A673 (cell line): ENCODE data around the gene SPATA9. TPM values are rescaled to one million over a fixed set of nuclear protein-coding genes. Genes with fewer than 3 reads are reported as not detected.

Experiments used
- BruUV-seq: library from RNA; stranded (reverse); fragments of 400-500 nt; replicated peaks from 2 replicates; lab custom pipeline; 2021; lab: Mats Ljungman, UMichigan
- CTCF ChIA-PET: fragments of 300-600 bp; sonication (Branson Sonifier 250); formaldehyde crosslinking; loops from one replicate; lab custom pipeline; 2022; ENCODE audit warnings: antibody characterized with exemption; lab: Charles Lee
- POLR2A ChIA-PET: fragments of 300-600 bp; sonication (Branson Sonifier 250); formaldehyde crosslinking; loops from one replicate; lab custom pipeline; 2022; ENCODE audit warnings: antibody characterized with exemption; ENCODE audit not compliant: low non-redundant PET; lab: Charles Lee
- DNase-seq: peaks from one replicate; pipeline ENCODE4 v3.0.0-alpha.2; 2015; ENCODE audit warnings: low spot score
- H3K27ac ChIP-seq: fragments of 200-600 bp; sonication (generic); 2 replicates; pipeline ENCODE4 v1.5.1; 2016; ENCODE audit warnings: mixed run types, low read depth, mild to moderate bottlenecking, mixed read lengths, antibody characterized with exemption, low read length; ENCODE audit not compliant: poor library complexity, severe bottlenecking
- H3K27me3 ChIP-seq: fragments of 200-600 bp; sonication (generic); replicated peaks from 2 replicates; pipeline ENCODE4 v1.6.1; 2017; ENCODE audit warnings: mixed run types, low read depth, mild to moderate bottlenecking, mixed read lengths, antibody characterized with exemption, low read length; ENCODE audit not compliant: insufficient read depth, poor library complexity
- H3K36me3 ChIP-seq: fragments of 200-600 bp; sonication (generic); 2 replicates; pipeline ENCODE4 v1.6.1; 2016; ENCODE audit warnings: mixed run types, mild to moderate bottlenecking, mixed read lengths, antibody characterized with exemption, low read length; ENCODE audit not compliant: insufficient read depth, poor library complexity, severe bottlenecking
- H3K4me1 ChIP-seq: fragments of 200-600 bp; sonication (generic); 2 replicates; pipeline ENCODE4 v1.6.1; 2017; ENCODE audit warnings: mixed run types, mild to moderate bottlenecking, mixed read lengths, antibody characterized with exemption, low read length; ENCODE audit not compliant: insufficient read depth, poor library complexity, severe bottlenecking
- H3K4me3 ChIP-seq: fragments of 200-600 bp; sonication (generic); 2 replicates; pipeline ENCODE4 v1.5.1; 2016; ENCODE audit warnings: low read depth, mixed run types, mild to moderate bottlenecking, mixed read lengths, low read length; ENCODE audit not compliant: poor library complexity, severe bottlenecking
- H3K9me3 ChIP-seq: fragments of 200-600 bp; sonication (generic); 2 replicates; pipeline ENCODE4 v1.6.1; 2016; ENCODE audit warnings: mixed run types, low read depth, mild to moderate bottlenecking, mixed read lengths, antibody characterized with exemption, low read length; ENCODE audit not compliant: poor library complexity, severe bottlenecking
- CTCF ChIP-seq: fragments of 300-800, 200-600 bp; sonication (generic); conservative IDR thresholded peaks from 2 replicates; pipeline ENCODE4 v1.5.1; 2017; ENCODE audit warnings: low read depth, mild to moderate bottlenecking, antibody characterized with exemption, low read length, moderate library complexity, mixed read lengths
- EZH2 ChIP-seq: fragments of 200-600 bp; sonication (generic); IDR thresholded peaks from 2 replicates; pipeline ENCODE4 v1.6.1; 2017; ENCODE audit warnings: borderline replicate concordance, low read depth, mild to moderate bottlenecking, mixed read lengths, antibody characterized with exemption, low read length; ENCODE audit not compliant: poor library complexity, severe bottlenecking
- intact Hi-C: fragments of 100-400 bp; cut with micrococcal nuclease; formaldehyde crosslinking; loops from one replicate; pipeline ENCODE4 v1.10.0; 2022; ENCODE audit not compliant: unreplicated experiment
- total RNA-seq: library from RNA; stranded (reverse); gene quantifications from 2 replicates; pipeline ENCODE4 v1.2.3, GENCODE V29; 2021

The SPATA9 gene
- total RNA-seq, 1 experiment from 2014 or later, result not detected

GRCh38 chr5:95628933-95629332 lies 53.9 kb downstream of the SPATA9 start:
- DNase-seq, result no peak
- TF ChIP-seq CTCF (no peak), EZH2 (no peak)
- CTCF ChIA-PET, result no interaction called here
- Histone ChIP-seq H3K27ac (no peak overlapping the region), H3K27me3 (no peaks in the 10 kb centered on the region), H3K4me1 (no peaks in the 10 kb centered on the region), H3K4me3 (no peak overlapping the region), H3K36me3 (no peaks in the 10 kb centered on the region), H3K9me3 (no peaks in the 10 kb centered on the region)
- intact Hi-C loops, result no loop called here
- BruUV-seq, result no TSS peak
- POLR2A ChIA-PET, result no interaction called here

- no peak overlapping the region for H3K27ac ChIP-seq
- POLR2A ChIA-PET, result no interaction called here
- no peak for TF ChIP-seq EZH2
- TF ChIP-seq CTCF, result no peak
Measured at GRCh38 chr5:95627971-95628810, 54.6 kb downstream of the SPATA9 start.

GRCh38 chr5:95626701-95627100 lies 56.1 kb downstream of the SPATA9 start:
- CTCF ChIA-PET, result no interaction called here
- no peaks in the 10 kb centered on the region for H3K36me3 ChIP-seq
- TF ChIP-seq CTCF (no peak), EZH2 (no peak)
- no TSS peak for BruUV-seq
- no peak overlapping the region for H3K4me3 ChIP-seq
- no peaks in the 10 kb centered on the region for H3K4me1 ChIP-seq
- intact Hi-C loops, result no loop called here
- H3K27me3 ChIP-seq, result no peaks in the 10 kb centered on the region
- H3K27ac ChIP-seq, result no peak overlapping the region
- no peaks in the 10 kb centered on the region for H3K9me3 ChIP-seq
- no peak for DNase-seq
- POLR2A ChIA-PET, result no interaction called here

More at GRCh38 chr5:95627971-95628810, 54.6 kb downstream of the SPATA9 start:
- CTCF ChIA-PET, result no interaction called here
- no peaks in the 10 kb centered on the region for H3K27me3 ChIP-seq
- no peaks in the 10 kb centered on the region for H3K9me3 ChIP-seq
- no peaks in the 10 kb centered on the region for H3K4me1 ChIP-seq
- H3K36me3 ChIP-seq, result no peaks in the 10 kb centered on the region
- no peak for DNase-seq
- intact Hi-C loops, result no loop called here
- no TSS peak for BruUV-seq
- H3K4me3 ChIP-seq, result no peak overlapping the region
